K562 (cell line): ENCODE measurements around the gene ST6GAL1. TPM values are rescaled to one million over a fixed set of nuclear protein-coding genes. Genes with fewer than 3 reads are reported as not detected.
"Not testable (repeated sequence)": the region's sequence is repeated elsewhere in the genome, so short reads cannot be mapped to it uniquely, and the experiment has no call there.

Source experiments
- ARID1B ChIP-seq: fragments of 450-650 bp; IDR thresholded peaks from 2 replicates; pipeline ENCODE4 v1.6.1; 2016; ENCODE audit warnings: antibody characterized with exemption, mild to moderate bottlenecking, inconsistent platforms
- CBFA2T3 ChIP-seq: fragments of 450-650 bp; IDR thresholded peaks from 2 replicates; pipeline ENCODE4 v1.6.1; 2017
- CTBP1 ChIP-seq: fragments of 450-650 bp; IDR thresholded peaks from 2 replicates; pipeline ENCODE4 v1.6.1; 2016; ENCODE audit warnings: borderline replicate concordance
- E2F3 ChIP-seq: fragments of 250-450 bp; sonication (Bioruptor Pico); IDR thresholded peaks from 2 replicates; pipeline ENCODE4 v1.4.0; 2020; ENCODE audit warnings: mild to moderate bottlenecking
- ETV1 ChIP-seq: fragments of 450-650 bp; conservative IDR thresholded peaks from 2 replicates; pipeline ENCODE4 v1.6.1; 2016; ENCODE audit warnings: missing genetic modification characterization, control low read depth, low read depth, missing compliant biosample characterization
- GATAD2A ChIP-seq: fragments of 450-650 bp; IDR thresholded peaks from 2 replicates; pipeline ENCODE4 v1.6.1; 2017
- KLF1 ChIP-seq: fragments of 450-650 bp; IDR thresholded peaks from 2 replicates; pipeline ENCODE4 v1.6.1; 2016; ENCODE audit warnings: missing genetic modification characterization, missing compliant biosample characterization
- L3MBTL2 ChIP-seq: fragments of 450-650 bp; IDR thresholded peaks from 2 replicates; pipeline ENCODE4 v1.6.1; 2016; ENCODE audit warnings: mild to moderate bottlenecking, moderate library complexity
- MYC ChIP-seq, 2 experiments: fragments of 250-450 bp in 1 of 2; sonication (Bioruptor Pico) in 1 of 2; IDR thresholded peaks; 2 replicates each; pipeline versions ENCODE4 v1.5.1 to v1.6.1; 2012 to 2021; ENCODE audit warnings: low read depth in 2 of 2, borderline replicate concordance in 1 of 2, improper control_type of control experiment in 1 of 2, low read length in 1 of 2, mild to moderate bottlenecking in 1 of 2, moderate library complexity in 1 of 2
- PHTF2 ChIP-seq: fragments of 250-450 bp; sonication (Bioruptor Pico); IDR thresholded peaks from 2 replicates; pipeline ENCODE4 v1.5.0; 2021; ENCODE audit warnings: mild to moderate bottlenecking
- PTRF ChIP-seq: fragments of 450-650 bp; IDR thresholded peaks from 2 replicates; pipeline ENCODE4 v1.6.1; 2016; ENCODE audit warnings: mild to moderate bottlenecking, missing genetic modification characterization, missing compliant biosample characterization
- PYGO2 ChIP-seq: fragments of 450-650 bp; IDR thresholded peaks from 2 replicates; pipeline ENCODE4 v1.6.1; 2016; ENCODE audit warnings: mild to moderate bottlenecking, missing genetic modification characterization, moderate library complexity, missing compliant biosample characterization
- SMAD4 ChIP-seq: fragments of 250-450 bp; sonication (Bioruptor Pico); conservative IDR thresholded peaks from 2 replicates; pipeline ENCODE4 v1.8.0; 2021; ENCODE audit warnings: inconsistent platforms, mild to moderate bottlenecking, moderate library complexity
- TEAD1 ChIP-seq, 2 experiments: fragments of 450-650 bp in 1 of 2; sonication (generic) in 1 of 2; formaldehyde crosslinking; IDR thresholded peaks; 2 replicates each; pipeline versions ENCODE4 v1.4.0 to v1.8.0; 2020 to 2022; ENCODE audit warnings: mild to moderate bottlenecking in 2 of 2, missing genetic modification reagents in 1 of 2
- ZFP1 ChIP-seq: fragments of 450-650 bp; formaldehyde crosslinking; IDR thresholded peaks from 2 replicates; pipeline ENCODE4 v1.4.0; 2020; ENCODE audit warnings: mild to moderate bottlenecking, mixed read lengths
- ZNF134 ChIP-seq: fragments of 250-450 bp; sonication (Bioruptor Pico); conservative IDR thresholded peaks from 2 replicates; pipeline ENCODE4 v1.4.0; 2020
- ZNF140 ChIP-seq: fragments of 250-450 bp; sonication (Bioruptor Pico); IDR thresholded peaks from 2 replicates; pipeline ENCODE4 v1.8.0; 2021; ENCODE audit warnings: moderate library complexity, mild to moderate bottlenecking, inconsistent platforms
- ZNF41 ChIP-seq: fragments of 250-450 bp; sonication (Bioruptor Pico); conservative IDR thresholded peaks from 2 replicates; pipeline ENCODE4 v1.4.0; 2020; ENCODE audit warnings: mild to moderate bottlenecking
- ZNF444 ChIP-seq: fragments of 250-450 bp; sonication (Bioruptor Pico); IDR thresholded peaks from 2 replicates; pipeline ENCODE4 v1.4.0; 2020; ENCODE audit warnings: mild to moderate bottlenecking, moderate library complexity
- polyA plus RNA-seq, 8 experiments: library from polyadenylated mRNA; depleted of rRNA in 4 of 8; stranded (reverse) in 5 of 8; unstranded in 3 of 8; fragments of >200 nt; fragmentation: Nextera tagmentation in 2 of 8; fragmentation: Illumina TruSeq in 1 of 8; extraction: Ambion mirVana in 2 of 8; extraction: Trizol in 1 of 8; gene quantifications; 2 replicates each; pipeline versions ENCODE4 v1.2.1 to v1.2.3, GENCODE V29; 2011 to 2014; ENCODE audit warnings: inconsistent platforms in 1 of 8, missing spikeins in 1 of 8
- total RNA-seq, 7 experiments: library from RNA; depleted of rRNA in 6 of 7; stranded (reverse); fragments of >200 nt in 6 of 7; fragmentation: Illumina TruSeq in 2 of 7; extraction: Trizol in 2 of 7; gene quantifications; 2 replicates each; pipeline versions ENCODE4 v1.2.1 to v1.2.3, GENCODE V29; 2011 to 2021; ENCODE audit warnings: low replicate concordance in 1 of 7
- TF ChIP-seq, protein P1 (sequence below): fragments of 450-650 bp; IDR thresholded peaks from 2 replicates; pipeline ENCODE4 v1.6.1; 2016; ENCODE audit warnings: missing biosample characterization, missing genetic modification characterization
- TF ChIP-seq, protein P2 (sequence below), 2 experiments: fragments of 450-650 bp; conservative IDR thresholded peaks; 2 replicates each; pipeline ENCODE4 v1.6.1; 2017; ENCODE audit warnings: mild to moderate bottlenecking in 2 of 2, moderate library complexity in 2 of 2
- TF ChIP-seq, protein P3 (sequence below): fragments of 250-450 bp; sonication (Bioruptor Pico); IDR thresholded peaks from 2 replicates; pipeline ENCODE4 v1.8.0; 2022; ENCODE audit warnings: inconsistent platforms
- TF ChIP-seq, protein P4 (sequence below): fragments of 450-650 bp; formaldehyde crosslinking; IDR thresholded peaks from 2 replicates; pipeline ENCODE4 v1.4.0; 2022; ENCODE audit warnings: mild to moderate bottlenecking, moderate library complexity

ST6GAL1 gene
- total and polyA plus RNA-seq, 9 of the 15 experiments (the other 6 are each of a cell fraction or from before 2014, with no cell fraction given): 31.9 to 145 (median 71.0) TPM

DNA sequence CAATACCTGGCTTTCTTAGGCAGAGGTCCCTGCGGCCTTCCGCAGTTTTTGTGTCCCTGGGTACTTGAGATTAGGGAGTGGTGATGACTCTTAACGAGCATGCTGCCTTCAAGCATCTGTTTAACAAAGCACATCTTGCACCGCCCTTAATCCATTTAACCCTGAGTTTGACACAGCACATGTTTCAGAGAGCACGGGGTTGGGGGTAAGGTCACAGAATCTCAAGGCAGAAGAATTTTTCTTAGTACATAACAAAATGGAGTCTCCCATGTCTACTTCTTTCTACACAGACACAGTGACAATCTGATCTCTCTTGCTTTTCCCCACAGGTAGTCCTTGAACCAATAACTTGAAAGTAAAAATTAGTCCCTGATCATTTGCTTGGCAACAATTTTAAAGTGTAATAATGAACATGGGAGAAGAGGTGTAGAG lies 42.8 kb upstream of the ST6GAL1 start (continued):
- not testable (repeated sequence) for TF ChIP-seq MYC (IDR thresholded peaks at IDR 0.05; ENCODE audit: low read depth, low read length)
- TF ChIP-seq MYC (CRISPR knock-in tag; IDR thresholded peaks at IDR 0.05; ENCODE audit: borderline replicate concordance, low read depth) (peak; percentile 72; the same call in 1 of the 2 replicates), PYGO2 (tag) (peak; percentile 90), ARID1B (peak; percentile 51), TEAD1 (CRISPR knock-in tag; IDR thresholded peaks at IDR 0.05) (0 out of 4 replicates have a peak, but pooled peaks of 1 of the 2 experiments have one; percentile 54), ETV1 (tag) (peak; percentile 38; the same call in 1 of the 2 replicates), CTBP1 (0 out of 2 replicates have a peak, but pooled peaks have one; percentile 19), GATAD2A (0 out of 2 replicates have a peak, but pooled peaks have one; percentile 50), KLF1 (tag) (0 out of 2 replicates have a peak, but pooled peaks have one; percentile 10), L3MBTL2 (peak; percentile 74), ZNF140 (CRISPR knock-in tag) (0 out of 2 replicates have a peak, but pooled peaks have one; percentile 28), CBFA2T3 (peak; percentile 77), ZNF444 (CRISPR knock-in tag) (peak; percentile 70; the same call in 1 of the 2 replicates), ZNF41 (CRISPR knock-in tag) (peak; percentile 68; the same call in 1 of the 2 replicates), ZNF134 (CRISPR knock-in tag) (0 out of 2 replicates have a peak, but pooled peaks have one; percentile 25), E2F3 (CRISPR knock-in tag) (0 out of 2 replicates have a peak, but pooled peaks have one; percentile 24), PTRF (tag) (peak; percentile 97), SMAD4 (peak; percentile 99), ZFP1 (CRISPR knock-in tag) (0 out of 2 replicates have a peak, but pooled peaks have one; percentile 38), PHTF2 (CRISPR knock-in tag) (0 out of 2 replicates have a peak, but pooled peaks have one; percentile 39)
- TF ChIP-seq, protein P1, sequence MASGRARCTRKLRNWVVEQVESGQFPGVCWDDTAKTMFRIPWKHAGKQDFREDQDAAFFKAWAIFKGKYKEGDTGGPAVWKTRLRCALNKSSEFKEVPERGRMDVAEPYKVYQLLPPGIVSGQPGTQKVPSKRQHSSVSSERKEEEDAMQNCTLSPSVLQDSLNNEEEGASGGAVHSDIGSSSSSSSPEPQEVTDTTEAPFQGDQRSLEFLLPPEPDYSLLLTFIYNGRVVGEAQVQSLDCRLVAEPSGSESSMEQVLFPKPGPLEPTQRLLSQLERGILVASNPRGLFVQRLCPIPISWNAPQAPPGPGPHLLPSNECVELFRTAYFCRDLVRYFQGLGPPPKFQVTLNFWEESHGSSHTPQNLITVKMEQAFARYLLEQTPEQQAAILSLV (tag): peak; percentile 93
- TF ChIP-seq, protein P2, sequence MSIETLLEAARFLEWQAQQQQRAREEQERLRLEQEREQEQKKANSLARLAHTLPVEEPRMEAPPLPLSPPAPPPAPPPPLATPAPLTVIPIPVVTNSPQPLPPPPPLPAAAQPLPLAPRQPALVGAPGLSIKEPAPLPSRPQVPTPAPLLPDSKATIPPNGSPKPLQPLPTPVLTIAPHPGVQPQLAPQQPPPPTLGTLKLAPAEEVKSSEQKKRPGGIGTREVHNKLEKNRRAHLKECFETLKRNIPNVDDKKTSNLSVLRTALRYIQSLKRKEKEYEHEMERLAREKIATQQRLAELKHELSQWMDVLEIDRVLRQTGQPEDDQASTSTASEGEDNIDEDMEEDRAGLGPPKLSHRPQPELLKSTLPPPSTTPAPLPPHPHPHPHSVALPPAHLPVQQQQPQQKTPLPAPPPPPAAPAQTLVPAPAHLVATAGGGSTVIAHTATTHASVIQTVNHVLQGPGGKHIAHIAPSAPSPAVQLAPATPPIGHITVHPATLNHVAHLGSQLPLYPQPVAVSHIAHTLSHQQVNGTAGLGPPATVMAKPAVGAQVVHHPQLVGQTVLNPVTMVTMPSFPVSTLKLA (conservative IDR thresholded peaks at IDR 0.05): peak in 1 of 2 experiments; percentile 70; a peak in 2 of 4 replicates
- TF ChIP-seq, protein P3, sequence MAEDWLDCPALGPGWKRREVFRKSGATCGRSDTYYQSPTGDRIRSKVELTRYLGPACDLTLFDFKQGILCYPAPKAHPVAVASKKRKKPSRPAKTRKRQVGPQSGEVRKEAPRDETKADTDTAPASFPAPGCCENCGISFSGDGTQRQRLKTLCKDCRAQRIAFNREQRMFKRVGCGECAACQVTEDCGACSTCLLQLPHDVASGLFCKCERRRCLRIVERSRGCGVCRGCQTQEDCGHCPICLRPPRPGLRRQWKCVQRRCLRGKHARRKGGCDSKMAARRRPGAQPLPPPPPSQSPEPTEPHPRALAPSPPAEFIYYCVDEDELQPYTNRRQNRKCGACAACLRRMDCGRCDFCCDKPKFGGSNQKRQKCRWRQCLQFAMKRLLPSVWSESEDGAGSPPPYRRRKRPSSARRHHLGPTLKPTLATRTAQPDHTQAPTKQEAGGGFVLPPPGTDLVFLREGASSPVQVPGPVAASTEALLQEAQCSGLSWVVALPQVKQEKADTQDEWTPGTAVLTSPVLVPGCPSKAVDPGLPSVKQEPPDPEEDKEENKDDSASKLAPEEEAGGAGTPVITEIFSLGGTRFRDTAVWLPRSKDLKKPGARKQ (CRISPR knock-in tag): 0 out of 2 replicates have a peak, but pooled peaks have one; percentile 53
- TF ChIP-seq, protein P4, sequence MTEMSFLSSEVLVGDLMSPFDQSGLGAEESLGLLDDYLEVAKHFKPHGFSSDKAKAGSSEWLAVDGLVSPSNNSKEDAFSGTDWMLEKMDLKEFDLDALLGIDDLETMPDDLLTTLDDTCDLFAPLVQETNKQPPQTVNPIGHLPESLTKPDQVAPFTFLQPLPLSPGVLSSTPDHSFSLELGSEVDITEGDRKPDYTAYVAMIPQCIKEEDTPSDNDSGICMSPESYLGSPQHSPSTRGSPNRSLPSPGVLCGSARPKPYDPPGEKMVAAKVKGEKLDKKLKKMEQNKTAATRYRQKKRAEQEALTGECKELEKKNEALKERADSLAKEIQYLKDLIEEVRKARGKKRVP: peak; percentile 63; the same call in 1 of the 2 replicates
